Hepatocyte (in vitro differentiated cells): ENCODE data around the gene PITX2.

Source experiments
- CTCF ChIP-seq: fragments of 200-600 bp; sonication (generic); IDR thresholded peaks from 2 replicates; pipeline ENCODE4 v1.5.1; 2016; ENCODE audit warnings: antibody characterized with exemption, mild to moderate bottlenecking; ENCODE audit not compliant: poor library complexity
- EZH2 ChIP-seq: fragments of 200-600 bp; sonication (generic); IDR thresholded peaks from 2 replicates; pipeline ENCODE4 v1.6.1; 2016; ENCODE audit warnings: antibody characterized with exemption, mild to moderate bottlenecking, borderline replicate concordance

GRCh38 chr4:110667670-110668069 lies 44.8 kb upstream of the PITX2 start:
- TF ChIP-seq CTCF (no peak), EZH2 (no peak)
